ENCODE data around the gene CD63.
"Not testable (repeated sequence)": the region's sequence is repeated elsewhere in the genome, so short reads cannot be mapped to it uniquely, and the experiment has no call there.

CD63 gene, protein sequence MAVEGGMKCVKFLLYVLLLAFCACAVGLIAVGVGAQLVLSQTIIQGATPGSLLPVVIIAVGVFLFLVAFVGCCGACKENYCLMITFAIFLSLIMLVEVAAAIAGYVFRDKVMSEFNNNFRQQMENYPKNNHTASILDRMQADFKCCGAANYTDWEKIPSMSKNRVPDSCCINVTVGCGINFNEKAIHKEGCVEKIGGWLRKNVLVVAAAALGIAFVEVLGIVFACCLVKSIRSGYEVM

DNA sequence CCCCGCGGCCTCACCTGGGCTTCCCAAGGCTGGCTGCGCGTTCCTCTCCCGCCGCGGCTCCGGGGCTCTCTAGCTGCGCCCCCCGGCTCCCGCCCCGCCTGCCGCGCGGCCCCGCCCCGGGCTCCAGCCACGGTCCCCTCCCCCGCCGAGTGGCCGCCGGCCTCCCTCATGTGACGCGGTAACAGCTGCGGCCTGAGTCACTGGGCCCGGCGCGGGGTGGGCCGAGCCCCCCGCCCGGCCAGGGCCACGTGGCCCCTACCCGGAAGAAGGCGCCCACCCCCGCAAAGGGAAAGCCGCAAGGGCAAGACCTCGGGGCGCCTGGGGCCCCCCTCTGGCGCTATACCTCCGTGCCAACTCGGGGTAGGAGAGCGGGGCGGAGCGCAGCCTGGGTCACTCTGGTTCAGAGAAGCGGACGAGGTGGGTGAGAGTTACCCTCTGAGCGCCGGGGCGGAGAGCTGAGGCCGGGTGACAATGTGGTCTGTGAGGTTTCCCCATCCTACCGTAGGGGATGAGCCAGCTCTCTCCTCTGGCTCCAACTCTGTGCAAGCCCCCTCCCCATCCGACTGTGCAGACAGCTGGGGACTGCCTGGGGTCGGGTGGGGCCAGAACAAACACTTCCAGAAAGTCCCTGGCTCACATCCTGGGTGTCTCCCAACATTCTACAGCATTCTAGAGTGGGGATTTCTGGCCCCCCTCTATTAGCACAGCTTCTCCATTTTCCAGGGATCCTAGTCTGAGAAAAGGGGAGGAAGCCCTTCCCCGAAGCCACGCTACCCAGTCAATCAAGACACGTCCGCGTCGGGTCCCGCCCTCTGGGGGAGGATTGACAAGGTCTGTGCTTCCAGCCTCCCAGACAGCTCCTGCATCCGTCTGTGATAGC is at the start of gene CD63:
Gene CD63 (minus strand): TSS at position 71 of the 880 bp plus-strand sequence. CDS start 668 bp downstream, outside the sequence.
- peak; percentile 73 for DNase-seq

DNA sequence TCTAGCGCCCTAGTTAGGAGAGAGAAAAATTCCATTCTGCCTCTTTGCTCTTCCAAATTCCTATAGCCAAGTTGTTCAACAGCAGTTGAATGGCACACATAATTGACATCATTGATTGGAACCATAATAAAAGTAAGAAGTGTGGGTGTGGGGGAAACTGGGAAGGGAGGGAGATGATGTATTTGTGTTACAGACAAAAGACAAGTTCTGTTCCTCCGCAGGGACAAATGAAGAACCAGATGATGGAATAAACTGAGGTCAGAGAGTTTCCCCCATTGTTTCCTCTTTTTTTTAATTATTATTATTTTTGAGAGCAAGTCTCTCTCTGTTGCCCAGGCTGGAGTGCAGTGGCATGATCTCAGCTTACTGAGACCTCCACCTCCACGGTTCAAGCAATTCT is 49.0 kb upstream of the CD63 start:
- DNase-seq: no peak

DNA sequence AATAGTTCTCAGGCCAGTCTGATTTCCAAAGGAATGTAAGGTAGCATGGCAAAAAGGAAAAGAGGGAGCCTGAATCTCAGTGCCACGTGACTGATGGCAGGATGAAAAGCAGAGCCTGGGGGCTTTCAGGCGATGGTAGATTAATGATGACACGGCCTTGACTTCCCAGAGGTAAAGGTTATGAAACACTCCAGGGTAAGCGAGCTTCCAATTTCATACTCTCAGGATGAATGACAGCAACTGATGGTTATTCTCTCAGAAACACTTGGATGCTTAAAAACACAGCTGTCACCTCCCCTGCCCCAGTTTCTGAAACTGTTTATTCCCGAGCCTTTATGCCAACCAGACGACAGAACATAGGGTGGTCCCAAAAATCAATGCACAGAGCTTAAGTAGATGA is 42.9 kb upstream of the CD63 start:
- DNase-seq: no peak

DNA sequence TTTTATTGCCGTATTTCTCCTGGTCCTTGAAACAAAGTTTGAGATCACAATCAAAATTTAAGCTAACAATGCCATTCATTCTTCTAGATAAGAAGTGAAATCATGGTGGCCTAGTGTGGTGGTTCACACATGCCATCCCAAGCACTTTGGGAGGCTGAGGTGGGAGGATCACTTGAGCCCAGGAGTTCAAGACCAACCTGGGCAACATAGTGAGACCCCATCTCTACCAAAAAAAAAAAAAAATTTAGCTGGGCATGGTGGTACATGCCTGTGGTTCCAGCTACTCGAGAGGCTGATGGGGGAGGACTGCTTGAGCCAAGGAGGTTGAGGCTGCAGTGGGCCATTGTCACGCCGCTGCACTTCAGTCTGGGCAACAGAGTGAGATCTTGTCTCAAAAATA is 38.3 kb upstream of the CD63 start:
- DNase-seq: no peak

DNA sequence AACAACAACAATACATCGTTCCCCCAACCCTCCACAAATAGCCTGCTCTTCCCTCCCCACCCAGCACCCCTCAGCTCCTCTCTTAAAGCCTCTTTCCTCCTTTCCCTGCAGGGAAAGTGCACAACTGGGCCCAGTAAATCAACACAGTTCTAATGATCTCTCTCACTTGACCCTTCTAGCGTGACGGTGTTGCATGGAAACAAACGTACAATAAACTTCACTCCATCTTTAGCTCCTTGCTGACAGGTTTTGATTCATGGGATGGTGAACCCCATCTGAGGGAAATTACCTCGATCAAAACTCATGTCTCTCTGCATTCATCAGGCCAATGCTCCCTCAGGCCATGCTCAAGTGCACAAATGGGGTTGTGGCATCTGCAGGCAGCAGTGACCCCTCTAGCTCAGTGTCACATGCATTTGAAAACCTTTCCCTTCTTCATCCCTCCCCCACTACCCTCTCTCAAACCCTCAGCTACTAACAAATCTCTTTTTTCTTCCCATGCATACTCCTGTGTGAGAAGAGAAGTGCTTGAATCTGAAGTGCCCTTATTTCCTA is 37.0 kb upstream of the CD63 start:
- DNase-seq: no peak

DNA sequence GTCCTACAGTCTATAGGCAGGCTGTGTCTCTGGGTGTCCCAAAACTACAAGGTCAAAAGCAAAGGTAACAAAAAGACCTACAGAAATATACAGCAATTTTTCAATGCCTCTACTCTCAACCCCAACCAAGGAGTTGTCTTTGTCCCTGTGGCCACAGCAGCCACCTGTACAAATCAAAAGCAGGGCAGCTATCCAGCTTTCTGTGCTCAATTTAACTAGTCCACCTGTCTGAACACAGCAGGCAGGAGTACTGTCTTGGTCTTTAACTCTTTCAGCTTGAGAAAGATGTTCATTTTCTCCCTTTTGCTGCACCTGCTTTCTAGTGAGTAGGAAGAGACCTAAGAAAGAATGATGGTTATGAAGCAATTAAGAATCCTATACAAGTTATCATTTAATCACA is 33.8 kb upstream of the CD63 start:
- no peak for DNase-seq

DNA sequence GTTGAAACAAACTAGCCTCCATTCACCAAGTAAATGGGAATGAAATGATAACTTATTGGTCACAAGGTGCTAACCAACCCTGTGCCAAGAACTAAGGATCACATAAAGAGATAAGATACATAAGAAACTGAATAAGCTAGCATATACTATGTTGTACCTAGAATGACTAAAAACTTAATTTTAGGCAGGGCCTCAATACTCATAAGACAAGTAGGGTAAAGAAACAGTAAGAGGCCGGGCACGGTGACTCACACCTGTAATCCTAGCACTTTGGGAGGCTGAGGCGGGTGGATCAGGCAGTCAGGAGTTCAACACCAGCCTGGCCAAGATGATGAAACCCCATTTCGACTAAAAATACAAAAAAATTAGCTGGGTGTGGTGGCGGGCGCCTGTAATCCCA is 31.9 kb upstream of the CD63 start:
- DNase-seq: no peak

DNA sequence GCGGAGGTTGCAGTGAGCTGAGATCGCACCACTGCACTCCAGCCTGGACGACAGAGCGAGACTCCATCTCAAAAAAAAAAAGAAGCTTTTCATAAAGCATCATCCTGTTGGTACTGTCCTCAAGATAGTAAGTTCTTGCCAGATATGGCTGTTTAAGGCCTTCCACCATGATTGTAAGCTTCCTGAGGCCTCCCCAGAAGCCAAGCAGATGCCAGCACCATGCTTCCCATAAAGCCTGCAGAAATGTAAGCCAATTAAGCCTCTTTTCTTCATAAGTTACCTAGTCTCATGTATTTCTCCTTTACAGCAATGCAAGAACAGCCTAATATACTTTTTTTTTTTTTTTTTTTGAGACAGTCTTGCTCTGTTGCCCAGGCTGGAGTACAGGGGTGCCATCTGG is 29.8 kb upstream of the CD63 start:
- DNase-seq: not testable (repeated sequence)

DNA sequence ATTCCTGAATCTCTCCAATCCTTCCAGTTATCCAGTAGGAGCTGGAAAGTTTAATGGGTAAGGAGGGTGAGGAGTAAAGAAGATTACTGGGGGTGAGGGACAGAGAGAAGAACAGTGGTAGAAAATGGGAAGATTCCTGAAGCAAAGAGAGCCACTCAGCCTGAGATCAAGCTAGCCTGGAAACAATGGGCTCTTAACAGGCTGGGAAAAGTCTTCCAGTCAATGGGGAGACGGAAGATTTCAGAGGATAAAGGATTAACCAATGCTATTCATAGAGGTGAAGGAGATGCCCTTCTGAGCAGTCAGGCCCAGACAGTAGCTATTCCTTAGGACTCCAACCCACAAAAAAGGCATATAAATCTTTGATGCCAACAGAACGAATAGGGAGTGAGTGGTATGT is 28.9 kb upstream of the CD63 start:
- no peak for DNase-seq

DNA sequence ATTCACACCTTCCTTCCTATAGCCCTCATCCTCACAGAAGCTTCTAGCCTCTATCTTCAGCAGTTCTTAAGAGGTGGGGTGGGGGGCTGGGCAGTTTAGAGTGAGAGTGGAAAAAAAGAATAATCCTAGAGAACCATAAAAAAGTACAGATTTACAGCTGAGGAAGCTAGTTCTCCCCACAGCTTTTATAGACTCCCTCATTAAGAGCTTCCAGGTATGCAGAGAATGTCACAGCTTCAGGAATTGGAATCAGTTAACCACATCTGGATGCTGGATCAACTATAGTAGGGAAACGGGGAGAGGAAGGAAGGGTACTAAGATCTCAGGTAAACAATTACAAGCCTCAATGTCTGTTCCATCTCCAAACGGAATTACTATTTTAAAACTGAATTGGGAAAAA is 26.4 kb upstream of the CD63 start:
- no peak for DNase-seq

DNA sequence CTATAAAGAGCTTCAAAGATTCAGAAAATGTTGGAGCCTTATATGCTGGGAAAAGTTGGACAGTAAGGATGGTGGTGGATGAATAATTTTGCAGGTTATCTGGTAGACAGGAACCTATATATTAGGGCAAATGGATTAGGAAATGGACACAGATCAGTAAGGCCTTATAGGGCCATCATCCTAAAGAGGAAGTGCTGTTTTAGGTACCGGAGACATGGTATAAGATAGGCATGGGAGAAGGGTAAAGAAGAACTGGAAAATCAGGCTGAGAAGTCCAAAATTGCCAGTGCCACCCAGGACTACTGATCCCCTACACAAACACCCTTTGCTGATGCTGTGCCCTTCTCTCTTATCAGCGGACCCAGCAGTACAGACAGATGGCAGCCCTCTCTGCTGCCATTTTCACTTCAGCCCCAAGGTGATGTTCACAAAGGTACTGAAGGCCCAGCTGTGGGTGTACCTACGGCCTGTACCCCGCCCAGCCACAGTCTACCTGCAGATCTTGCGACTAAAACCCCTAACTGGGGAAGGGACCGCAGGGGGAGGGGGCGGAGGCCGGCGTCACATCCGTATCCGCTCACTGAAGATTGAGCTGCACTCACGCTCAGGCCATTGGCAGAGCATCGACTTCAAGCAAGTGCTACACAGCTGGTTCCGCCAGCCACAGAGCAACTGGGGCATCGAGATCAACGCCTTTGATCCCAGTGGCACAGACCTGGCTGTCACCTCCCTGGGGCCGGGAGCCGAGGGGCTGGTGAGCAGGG is 19.6 kb upstream of the CD63 start:
- no peak for DNase-seq

DNA sequence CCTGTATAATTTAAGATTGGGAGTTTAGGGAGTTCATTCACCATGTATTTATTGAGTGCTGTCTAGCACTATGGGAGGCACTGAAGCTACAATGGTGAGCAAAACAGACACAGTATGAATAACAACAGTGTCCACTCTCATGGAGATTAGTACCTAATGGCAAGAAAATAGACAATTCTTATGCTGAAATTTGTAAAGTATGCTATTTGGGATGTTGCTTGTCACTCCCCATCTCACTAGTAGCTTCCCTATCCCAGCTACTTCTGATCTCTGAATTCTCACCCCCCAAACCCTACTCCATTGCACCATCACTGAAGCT is 18.1 kb upstream of the CD63 start:
- DNase-seq: no peak

DNA sequence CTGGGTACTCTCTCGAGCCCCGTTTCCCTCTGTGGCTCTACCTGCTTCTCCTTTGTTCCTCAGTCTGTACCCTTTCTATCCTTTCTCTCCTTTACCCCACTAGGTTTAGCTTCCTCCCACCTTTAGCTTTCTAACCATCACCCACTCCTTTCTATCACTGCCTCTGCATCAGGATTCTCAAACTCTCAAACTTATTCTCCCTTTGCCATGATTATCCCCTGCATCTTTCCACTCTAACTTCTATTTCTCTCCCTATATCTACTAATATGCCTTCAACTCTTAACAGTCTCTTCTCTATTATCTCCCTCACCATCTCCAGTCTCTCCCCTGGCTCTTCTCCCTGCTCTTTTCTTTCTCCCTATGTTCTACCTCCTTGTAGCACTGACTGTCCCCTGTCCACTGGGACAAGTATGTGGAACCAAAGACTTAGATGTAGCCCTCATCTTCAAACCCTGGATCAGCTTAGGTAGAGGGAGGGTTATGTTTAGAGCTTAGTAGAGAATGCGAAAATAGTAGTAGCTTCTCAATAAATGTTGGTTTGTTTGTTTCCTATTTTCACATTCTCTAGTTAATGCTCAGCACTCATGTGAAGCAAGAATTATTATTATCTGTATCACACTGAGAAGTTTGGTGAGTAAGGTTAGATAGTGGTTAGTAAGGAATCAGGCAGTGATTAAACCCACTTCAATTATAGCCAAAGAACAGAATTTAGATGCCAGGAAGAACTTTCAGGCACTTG is 17.5 kb upstream of the CD63 start:
- DNase-seq: no peak

DNA sequence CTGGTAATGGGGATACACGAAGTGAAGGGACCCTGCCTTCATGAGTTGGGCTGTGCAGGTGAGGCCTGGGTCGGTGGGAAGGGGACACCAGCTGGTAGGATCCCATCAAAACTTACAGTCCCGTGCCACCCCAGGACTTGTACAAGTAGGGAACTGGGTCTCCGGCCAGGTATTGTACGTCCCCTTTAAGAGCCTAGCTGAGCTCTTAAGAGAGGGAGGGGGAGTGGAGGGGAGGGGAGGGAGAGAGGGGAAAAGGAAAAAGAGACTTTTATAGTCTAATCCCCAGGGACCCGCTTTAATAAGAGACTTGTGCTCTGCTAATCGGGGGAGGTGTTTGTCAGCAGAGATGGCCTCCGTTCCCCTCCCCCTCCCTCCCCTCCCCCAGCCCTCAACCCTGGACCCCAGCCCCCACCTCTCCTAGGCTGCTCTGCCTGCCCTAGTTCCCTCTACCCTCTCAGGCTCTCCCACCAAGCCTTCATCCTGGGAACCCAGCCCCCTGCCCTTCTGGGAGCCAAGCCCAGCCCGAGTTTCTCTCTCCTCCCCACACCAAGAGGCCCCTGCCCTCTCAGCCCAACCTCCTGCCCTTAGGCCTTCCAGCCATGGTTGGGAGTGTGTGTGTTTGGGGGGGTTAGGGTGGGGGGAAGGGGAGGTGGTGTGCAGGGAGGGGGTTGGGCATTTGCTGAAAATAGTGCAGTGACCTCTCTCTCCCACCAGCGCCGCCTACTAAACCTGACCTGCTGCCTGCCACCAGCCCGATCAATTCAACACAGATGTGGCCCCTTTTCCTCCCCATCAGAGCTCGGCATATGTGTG is 16.8 kb upstream of the CD63 start:
- DNase-seq: no peak

DNA sequence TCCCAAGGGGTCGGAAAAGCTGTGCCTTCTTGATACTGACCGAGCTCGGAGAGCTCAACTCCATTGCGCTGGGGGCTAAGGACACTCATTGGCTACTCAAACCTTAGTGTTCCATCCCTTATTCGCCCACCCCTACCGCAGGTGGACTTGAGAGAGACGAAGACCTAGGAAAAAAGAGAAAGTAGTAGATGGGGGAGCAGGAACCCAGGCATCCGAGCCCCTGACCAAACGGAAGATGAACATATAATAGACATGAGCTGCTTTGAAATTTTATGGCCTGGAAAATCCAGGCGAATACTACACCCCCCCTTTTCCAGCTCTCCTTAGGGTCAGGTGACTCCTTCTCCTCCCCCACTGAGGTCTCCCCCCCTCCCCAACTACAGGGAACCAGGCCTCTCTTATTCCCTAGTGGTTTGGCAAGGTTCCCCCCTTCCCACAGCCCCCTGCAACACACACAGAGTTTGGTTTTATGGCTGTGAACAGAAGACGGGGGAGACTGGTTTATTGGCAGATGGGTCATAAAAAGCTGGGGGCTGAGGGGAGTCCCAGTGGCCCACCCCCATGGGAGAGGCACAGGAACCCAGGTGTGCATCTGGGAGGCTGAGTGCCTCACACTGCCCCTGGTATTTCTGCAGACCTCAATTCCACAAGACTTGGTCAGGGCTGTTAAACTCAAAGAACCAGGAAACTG is 15.7 kb upstream of the CD63 start:
- no peak for DNase-seq

DNA sequence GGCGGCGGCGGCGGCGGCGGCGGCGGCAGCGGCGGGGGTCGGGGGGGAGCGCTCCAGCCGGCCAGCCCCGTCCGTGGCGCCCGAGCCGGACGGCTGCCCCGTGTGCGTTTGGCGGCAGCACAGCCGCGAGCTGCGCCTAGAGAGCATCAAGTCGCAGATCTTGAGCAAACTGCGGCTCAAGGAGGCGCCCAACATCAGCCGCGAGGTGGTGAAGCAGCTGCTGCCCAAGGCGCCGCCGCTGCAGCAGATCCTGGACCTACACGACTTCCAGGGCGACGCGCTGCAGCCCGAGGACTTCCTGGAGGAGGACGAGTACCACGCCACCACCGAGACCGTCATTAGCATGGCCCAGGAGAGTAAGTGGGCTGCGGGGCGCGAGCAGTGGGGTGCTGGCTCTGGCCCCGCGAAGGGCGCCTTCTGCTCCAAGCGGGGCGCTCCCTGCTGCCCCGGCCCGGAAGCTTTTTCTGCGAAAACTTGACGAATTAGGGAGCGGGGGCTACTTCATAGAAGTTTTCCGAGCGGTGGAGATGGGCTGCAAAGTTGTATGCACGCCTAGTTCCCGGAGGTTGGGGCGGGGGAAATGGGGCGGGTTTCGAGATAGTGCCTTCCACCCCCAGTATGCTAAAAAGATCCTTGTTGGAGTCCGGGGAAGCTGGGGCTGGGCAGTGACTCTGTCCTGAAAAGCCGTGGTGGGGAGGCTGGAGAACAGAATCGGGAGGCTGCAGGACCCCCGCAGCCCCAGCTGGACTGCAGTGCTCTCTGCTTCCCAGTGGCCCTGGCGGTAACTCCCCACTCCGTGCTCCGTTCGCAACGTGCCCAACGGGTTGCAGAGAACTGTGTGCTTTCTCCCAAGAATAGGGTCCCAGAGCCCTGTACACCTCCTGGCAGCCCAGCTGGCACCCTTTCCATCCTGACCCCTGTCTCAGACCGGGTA is 14.9 kb upstream of the CD63 start:
- DNase-seq: peak; percentile 34

DNA sequence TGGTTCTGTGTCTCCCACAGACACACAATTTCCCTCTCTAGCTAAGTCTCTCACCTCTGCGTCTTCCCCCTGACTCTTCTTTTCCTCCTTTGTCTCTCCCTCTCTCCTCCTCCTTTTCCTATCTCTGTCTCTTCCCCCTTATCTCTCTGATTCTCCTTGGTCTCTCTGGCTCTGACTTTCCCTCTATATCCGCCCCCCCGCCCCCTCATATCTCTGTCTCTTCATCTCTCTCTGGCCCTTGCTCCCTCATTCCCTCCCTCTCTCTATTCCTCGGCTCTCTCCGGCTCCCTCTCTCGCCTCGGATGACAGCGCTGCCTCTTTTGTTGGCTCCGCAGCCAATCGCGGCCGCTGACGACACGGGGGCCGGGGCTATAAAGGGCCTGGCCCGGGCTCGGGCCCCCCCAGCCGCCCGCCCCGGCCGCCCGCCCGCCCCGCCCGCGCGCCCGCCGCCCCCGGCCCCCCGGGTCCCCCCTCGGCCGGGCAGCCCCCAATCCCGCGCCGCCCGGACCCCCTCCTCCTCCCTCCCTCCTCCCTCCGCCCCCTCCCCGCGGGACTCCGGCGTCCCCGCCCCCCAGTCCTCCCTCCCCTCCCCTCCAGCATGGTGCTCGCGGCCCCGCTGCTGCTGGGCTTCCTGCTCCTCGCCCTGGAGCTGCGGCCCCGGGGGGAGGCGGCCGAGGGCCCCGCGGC is 14.1 kb upstream of the CD63 start, which contains the start of gene GDF11:
Gene GDF11 (plus strand): TSS at position 404 of the 687 bp plus-strand sequence. CDS start 195 bp downstream, at position 599.
- DNase-seq: peak; percentile 72

DNA sequence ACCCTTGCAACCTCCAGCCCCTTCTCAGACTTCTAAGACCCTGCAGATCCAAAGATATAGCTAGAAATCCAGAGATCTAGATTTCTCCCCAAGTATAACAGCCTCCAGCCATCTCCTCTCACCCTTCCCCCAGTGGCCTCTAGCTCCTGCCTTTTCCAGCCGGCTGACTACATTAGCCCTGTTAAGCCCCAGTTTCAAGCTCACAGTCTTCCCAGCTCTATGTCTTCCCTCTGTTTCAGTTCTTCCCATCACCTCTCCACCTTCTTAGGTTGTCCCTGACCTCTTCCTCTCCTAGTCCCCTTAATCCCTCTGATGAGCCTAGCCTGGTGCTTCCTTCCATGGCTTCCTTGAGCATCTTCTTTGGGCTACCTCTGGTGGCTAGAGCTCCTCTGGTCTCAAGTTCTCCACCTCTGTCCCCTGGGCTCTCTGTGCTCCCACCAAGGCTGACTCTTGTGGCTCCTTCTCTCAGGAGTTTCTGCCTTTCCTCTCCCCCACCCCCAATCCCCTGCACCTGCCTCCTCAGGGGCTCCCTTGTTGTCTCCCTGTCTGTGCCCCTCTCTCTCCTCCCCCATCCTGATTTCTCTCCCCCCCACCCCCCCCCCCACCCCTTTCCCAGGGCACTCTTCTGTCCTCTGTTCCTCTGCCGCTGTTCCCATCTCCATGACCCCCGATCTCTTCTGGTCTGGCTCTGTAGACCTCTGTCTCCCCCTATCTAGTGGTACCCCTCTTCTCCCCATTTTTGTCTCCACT is 13.3 kb upstream of the CD63 start:
- no peak for DNase-seq

DNA sequence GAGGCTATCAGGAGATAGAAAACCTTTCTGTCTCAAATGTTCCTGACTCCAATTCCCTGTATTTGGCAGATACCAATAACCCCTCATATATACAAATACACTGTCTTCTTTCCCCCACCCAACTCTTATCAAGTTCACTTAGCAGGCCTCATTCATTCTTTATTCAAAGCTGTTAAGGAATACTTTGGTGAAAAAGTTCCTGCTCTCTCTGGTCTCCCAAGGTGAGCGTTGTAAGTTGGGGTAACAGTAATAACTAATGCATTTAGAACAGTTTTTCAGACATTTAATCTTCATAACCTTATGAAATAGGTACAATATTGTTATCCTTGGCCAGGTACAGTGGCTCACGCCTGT is 10.2 kb upstream of the CD63 start:
- no peak for DNase-seq
